Tibial nerve (tissue), 4 donors: ENCODE data around the gene GPN2. TPM values are rescaled to one million over a fixed set of nuclear protein-coding genes. Genes with fewer than 3 reads are reported as not detected.
"Not testable (repeated sequence)": the region's sequence is repeated elsewhere in the genome, so short reads cannot be mapped to it uniquely, and the experiment has no call there.

Source experiments
- DNase-seq, 2 donors: peaks; one replicate each; pipeline ENCODE4 v3.0.0-alpha.2; 2019; ENCODE audit warnings: low spot score in 2 of 2
- H3K27ac ChIP-seq, 4 donors: fragments of 200-600 bp; sonication (generic) in 3 of 4; one replicate each; pipeline ENCODE4 v1.5.1; 2017 to 2019; ENCODE audit warnings: mild to moderate bottlenecking in 1 of 4
- H3K27me3 ChIP-seq, 2 donors: fragments of 200-600 bp; sonication (generic) in 1 of 2; one replicate each; pipeline versions ENCODE4 v1.5.1 to v1.6.0; 2017 to 2019
- H3K36me3 ChIP-seq, 3 donors: fragments of 200-600 bp; sonication (generic); one replicate each; pipeline ENCODE4 v1.5.1; 2018 to 2019
- H3K4me1 ChIP-seq, 4 donors: fragments of 200-600 bp; sonication (generic) in 3 of 4; one replicate each; pipeline ENCODE4 v1.5.1; 2017 to 2019
- H3K4me3 ChIP-seq, 4 donors: fragments of 200-600 bp; sonication (generic) in 3 of 4; one replicate each; pipeline ENCODE4 v1.5.1; 2017 to 2019; ENCODE audit warnings: mild to moderate bottlenecking in 1 of 4, moderate library complexity in 1 of 4
- H3K9me3 ChIP-seq, 4 donors: fragments of 200-600 bp; sonication (generic) in 3 of 4; one replicate each; pipeline ENCODE4 v1.5.1; 2017 to 2019
- EP300 ChIP-seq, 2 donors: sonication (generic); formaldehyde crosslinking; IDR thresholded peaks; one replicate each; pipeline ENCODE4 v1.6.1; 2017; ENCODE audit warnings: antibody characterized with exemption in 2 of 2, mild to moderate bottlenecking in 1 of 2
- POLR2A ChIP-seq, 2 donors: fragments of 450-650 bp; IDR thresholded peaks; one replicate each; pipeline ENCODE4 v1.6.1; 2017; ENCODE audit warnings: antibody characterized with exemption in 2 of 2, mild to moderate bottlenecking in 2 of 2, moderate library complexity in 2 of 2
- WGBS, 2 donors: methylation state at CpG; one replicate each; pipeline ENCODE4 v1.1.5; 2018; 5-methylcytosine and 5-hydroxymethylcytosine counted together
- total RNA-seq, 4 donors: library from RNA; depleted of rRNA; stranded (reverse); fragments of >200 nt; gene quantifications; one replicate each; pipeline ENCODE4 v1.1.0, GENCODE V29; 2016
- TF ChIP-seq, protein P1 (sequence below), 5 experiments: fragments of 200-600 bp in 3 of 5; fragments of 450-650 bp in 2 of 5; sonication (generic) in 3 of 5; IDR thresholded peaks; one replicate each; pipeline ENCODE4 v1.5.1; 2016 to 2019; ENCODE audit warnings: antibody characterized with exemption in 5 of 5, mild to moderate bottlenecking in 3 of 5, moderate library complexity in 2 of 5

GPN2 gene
- total RNA-seq, 4 donors from 2014 or later: 7.9 to 14.7 (median 13.8) TPM

GRCh38 chr1:26882696-26883463 lies 7.2 kb downstream of the GPN2 start:
- Histone ChIP-seq H3K27ac (no peak overlapping the region), H3K27me3 (no peaks in the 10 kb centered on the region), H3K9me3 (no peaks in the 10 kb centered on the region), H3K4me3 (no peak overlapping the region), H3K4me1 (peaks cover 0 to 3% (median 0%) of the 10 kb centered on the region in 4 donors), H3K36me3 (peaks cover 10 to 99% (median 36%) of the 10 kb centered on the region in 3 donors)
- WGBS, 2 donors: 88 to 90% methylated on average over 5 of the region's 5 CpGs
- TF ChIP-seq EP300 (IDR thresholded peaks at IDR 0.05) (no peak), POLR2A (IDR thresholded peaks at IDR 0.05) (no peak)
- TF ChIP-seq, protein P1, sequence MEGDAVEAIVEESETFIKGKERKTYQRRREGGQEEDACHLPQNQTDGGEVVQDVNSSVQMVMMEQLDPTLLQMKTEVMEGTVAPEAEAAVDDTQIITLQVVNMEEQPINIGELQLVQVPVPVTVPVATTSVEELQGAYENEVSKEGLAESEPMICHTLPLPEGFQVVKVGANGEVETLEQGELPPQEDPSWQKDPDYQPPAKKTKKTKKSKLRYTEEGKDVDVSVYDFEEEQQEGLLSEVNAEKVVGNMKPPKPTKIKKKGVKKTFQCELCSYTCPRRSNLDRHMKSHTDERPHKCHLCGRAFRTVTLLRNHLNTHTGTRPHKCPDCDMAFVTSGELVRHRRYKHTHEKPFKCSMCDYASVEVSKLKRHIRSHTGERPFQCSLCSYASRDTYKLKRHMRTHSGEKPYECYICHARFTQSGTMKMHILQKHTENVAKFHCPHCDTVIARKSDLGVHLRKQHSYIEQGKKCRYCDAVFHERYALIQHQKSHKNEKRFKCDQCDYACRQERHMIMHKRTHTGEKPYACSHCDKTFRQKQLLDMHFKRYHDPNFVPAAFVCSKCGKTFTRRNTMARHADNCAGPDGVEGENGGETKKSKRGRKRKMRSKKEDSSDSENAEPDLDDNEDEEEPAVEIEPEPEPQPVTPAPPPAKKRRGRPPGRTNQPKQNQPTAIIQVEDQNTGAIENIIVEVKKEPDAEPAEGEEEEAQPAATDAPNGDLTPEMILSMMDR (IDR thresholded peaks at IDR 0.05): no peak
- no peak for DNase-seq

- not testable (repeated sequence) for H3K27ac ChIP-seq, H3K9me3 ChIP-seq, DNase-seq, H3K4me1 ChIP-seq, H3K4me3 ChIP-seq, H3K27me3 ChIP-seq
- peaks cover 10 to 94% (median 36%) of the 10 kb centered on the region in 3 donors for H3K36me3 ChIP-seq
- 81 to 82% methylated on average over 6 of the region's 6 CpGs for WGBS, 2 donors
Measured at GRCh38 chr1:26881611-26882010, 8.5 kb downstream of the GPN2 start.

- peaks cover 0 to 6% (median 0%) of the 10 kb centered on the region in 4 donors for H3K4me1 ChIP-seq
- no peak overlapping the region for H3K27ac ChIP-seq
- WGBS, 2 donors: 90 to 94% methylated on average over 4 of the region's 4 CpGs
- no peak overlapping the region for H3K4me3 ChIP-seq
- DNase-seq: no peak
- no peaks in the 10 kb centered on the region for H3K9me3 ChIP-seq
- TF ChIP-seq EP300 (IDR thresholded peaks at IDR 0.05) (no peak), POLR2A (IDR thresholded peaks at IDR 0.05) (no peak)
- TF ChIP-seq, protein P1 (IDR thresholded peaks at IDR 0.05): no peak
- no peaks in the 10 kb centered on the region for H3K27me3 ChIP-seq
- H3K36me3 ChIP-seq: peaks cover 10 to 93% (median 22%) of the 10 kb centered on the region in 3 donors
Measured at GRCh38 chr1:26879793-26880192, 10.3 kb downstream of the GPN2 start.

DNA sequence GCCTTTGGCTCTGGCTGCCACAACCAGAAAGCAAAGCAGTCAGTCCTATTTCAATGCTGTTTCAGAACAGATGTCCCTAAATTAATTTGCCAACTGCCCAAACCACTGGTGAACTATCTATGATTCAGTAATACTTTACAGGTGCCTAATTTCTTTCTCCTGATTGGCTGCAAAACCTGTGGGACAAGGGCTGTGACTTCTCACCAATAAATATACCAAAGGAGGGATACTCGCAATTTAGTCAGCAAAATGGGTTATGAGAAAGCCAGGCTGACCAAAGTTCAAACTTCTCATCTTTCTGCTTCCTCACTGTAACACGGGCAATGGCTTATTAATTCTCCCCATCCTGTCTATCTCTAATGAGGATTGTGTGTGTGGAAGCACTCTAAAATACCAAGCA lies 12.8 kb downstream of the GPN2 start:
- Histone ChIP-seq H3K9me3 (no peaks in the 10 kb centered on the region), H3K4me3 (no peak overlapping the region), H3K36me3 (peaks cover 3 to 70% (median 7%) of the 10 kb centered on the region in 3 donors), H3K27ac (peak overlapping the region in 3 of 4 donors; percentile 34 to 56 (median 47)), H3K4me1 (peaks cover 0 to 6% (median 0%) of the 10 kb centered on the region in 4 donors), H3K27me3 (no peaks in the 10 kb centered on the region)
- TF ChIP-seq EP300 (IDR thresholded peaks at IDR 0.05) (no peak), POLR2A (IDR thresholded peaks at IDR 0.05) (no peak)
- TF ChIP-seq, protein P1 (IDR thresholded peaks at IDR 0.05): no peak
- WGBS, 2 donors: 68 to 77% methylated on average over 2 of the region's 2 CpGs
- no peak for DNase-seq

- Histone ChIP-seq H3K4me3 (no peak overlapping the region), H3K4me1 (peaks cover 0 to 6% (median 0%) of the 10 kb centered on the region in 4 donors), H3K36me3 (peaks cover 0 to 46% (median 3%) of the 10 kb centered on the region in 3 donors), H3K27ac (no peak overlapping the region), H3K27me3 (no peaks in the 10 kb centered on the region), H3K9me3 (no peaks in the 10 kb centered on the region)
- 50 to 53% methylated on average over 4 of the region's 4 CpGs for WGBS, 2 donors
- TF ChIP-seq, protein P1 (IDR thresholded peaks at IDR 0.05): no peak
- TF ChIP-seq POLR2A (IDR thresholded peaks at IDR 0.05): no peak
- TF ChIP-seq EP300 (IDR thresholded peaks at IDR 0.05): no peak
- DNase-seq: no peak
Measured at GRCh38 chr1:26874896-26875295, 15.2 kb downstream of the GPN2 start.

DNA sequence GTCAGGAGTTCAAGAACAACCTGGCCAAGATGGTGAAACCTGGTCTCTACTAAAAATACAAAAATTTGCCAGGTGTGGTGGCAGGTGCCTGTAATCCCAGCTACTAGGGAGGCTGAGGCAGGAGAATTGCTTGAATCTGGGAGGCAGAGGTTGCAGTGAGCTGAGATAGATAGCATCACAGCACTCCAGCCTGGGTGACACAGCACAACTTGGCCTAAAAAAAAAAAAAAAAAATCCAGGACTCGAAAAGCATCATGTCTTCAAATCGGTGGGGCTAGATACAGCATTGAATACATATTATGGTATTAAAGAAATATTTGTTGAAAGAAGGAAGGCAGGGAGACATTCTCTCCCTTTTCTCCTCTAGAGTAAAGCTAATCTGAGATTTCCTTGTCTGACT lies 17.0 kb downstream of the GPN2 start:
- not testable (repeated sequence) for H3K27me3 ChIP-seq, H3K27ac ChIP-seq, DNase-seq, H3K4me3 ChIP-seq, H3K4me1 ChIP-seq, H3K9me3 ChIP-seq
- H3K36me3 ChIP-seq: peaks cover 0 to 28% (median 0%) of the 10 kb centered on the region in 3 donors
- 65 to 77% methylated on average over 2 of the region's 2 CpGs for WGBS, 2 donors
